NCI-H82 treated with DMSO at 0.1 percent for 48 hours (cell line): ENCODE measurements around the gene TMEM120B.

Experiments used
- DNase-seq: peaks from one replicate; lab custom pipeline; 2025; ENCODE audit not compliant: unreplicated experiment; lab: John Stamatoyannopoulos, UW

TMEM120B gene

GRCh38 chr12:121812921-121813896, 100.7 kb downstream of the TMEM120B start:
- no peak for DNase-seq

- DNase-seq: no peak
Observed at GRCh38 chr12:121813951-121814350, 101.4 kb downstream of the TMEM120B start.

GRCh38 chr12:121814429-121815119, 102.0 kb downstream of the TMEM120B start:
- no peak for DNase-seq

GRCh38 chr12:121815263-121815662, 102.7 kb downstream of the TMEM120B start:
- DNase-seq: no peak

- DNase-seq: no peak
Observed at GRCh38 chr12:121816925-121817647, 104.5 kb downstream of the TMEM120B start.

GRCh38 chr12:121817648-121818043, 105.1 kb downstream of the TMEM120B start:
- no peak for DNase-seq

- no peak for DNase-seq
Observed at GRCh38 chr12:121819212-121819949, 106.8 kb downstream of the TMEM120B start.

- no peak for DNase-seq
Observed at GRCh38 chr12:121820056-121820455, 107.5 kb downstream of the TMEM120B start.

- DNase-seq: no peak
Observed at GRCh38 chr12:121822393-121823100, 110.0 kb downstream of the TMEM120B start.

- DNase-seq: no peak
Observed at GRCh38 chr12:121823101-121823726, 110.7 kb downstream of the TMEM120B start.

- DNase-seq: no peak
Observed at GRCh38 chr12:121823727-121824115, 111.2 kb downstream of the TMEM120B start.

- DNase-seq: no peak
Observed at GRCh38 chr12:121825041-121825523, 112.5 kb downstream of the TMEM120B start.

- DNase-seq: no peak
Observed at GRCh38 chr12:121826318-121827150, 114.0 kb downstream of the TMEM120B start.

- no peak for DNase-seq
Observed at GRCh38 chr12:121827351-121828099, 115.0 kb downstream of the TMEM120B start.

- no peak for DNase-seq
Observed at GRCh38 chr12:121828306-121828705, 115.8 kb downstream of the TMEM120B start.

GRCh38 chr12:121828826-121829225, 116.3 kb downstream of the TMEM120B start:
- no peak for DNase-seq

- DNase-seq: no peak
Observed at GRCh38 chr12:121829250-121829918, 116.8 kb downstream of the TMEM120B start.
